ENCODE data around the gene TBC1D12. TPM values are rescaled to one million over a fixed set of nuclear protein-coding genes. Genes with fewer than 3 reads are reported as not detected.

TBC1D12 gene
- polyA plus RNA-seq, 3 donors = 16.9 to 22.4 (median 19.9) TPM

GRCh38 chr10:94432443-94432842 lies 30.1 kb downstream of the TBC1D12 start:
- no peak for DNase-seq (ENCODE audit: extremely low read depth in 1 of 11, low read depth in 9 of 11, low spot score in 4 of 11)

- no peak for DNase-seq (ENCODE audit: extremely low read depth in 1 of 11, low read depth in 9 of 11, low spot score in 4 of 11)
Observed at GRCh38 chr10:94439275-94439861, 37.0 kb downstream of the TBC1D12 start.

- DNase-seq (ENCODE audit: extremely low read depth in 1 of 11, low read depth in 9 of 11, low spot score in 4 of 11) = no peak
Observed at GRCh38 chr10:94440096-94440495, 37.8 kb downstream of the TBC1D12 start.

- DNase-seq (ENCODE audit: extremely low read depth in 1 of 11, low read depth in 9 of 11, low spot score in 4 of 11) = no peak
Observed at GRCh38 chr10:94443047-94443446, 40.7 kb downstream of the TBC1D12 start.

GRCh38 chr10:94443549-94443948 lies 41.2 kb downstream of the TBC1D12 start:
- no peak for DNase-seq (ENCODE audit: extremely low read depth in 1 of 11, low read depth in 9 of 11, low spot score in 4 of 11)

GRCh38 chr10:94450782-94451181 lies 48.4 kb downstream of the TBC1D12 start:
- DNase-seq (ENCODE audit: extremely low read depth in 1 of 11, low read depth in 9 of 11, low spot score in 4 of 11) = no peak

GRCh38 chr10:94451883-94452519 lies 49.7 kb downstream of the TBC1D12 start:
- no peak for DNase-seq (ENCODE audit: extremely low read depth in 1 of 11, low read depth in 9 of 11, low spot score in 4 of 11)

GRCh38 chr10:94456942-94457341 lies 54.6 kb downstream of the TBC1D12 start:
- no peak for DNase-seq (ENCODE audit: extremely low read depth in 1 of 11, low read depth in 9 of 11, low spot score in 4 of 11)

GRCh38 chr10:94459385-94459784 lies 57.0 kb downstream of the TBC1D12 start:
- no peak for DNase-seq (ENCODE audit: extremely low read depth in 1 of 11, low read depth in 9 of 11, low spot score in 4 of 11)

GRCh38 chr10:94461503-94461902 lies 59.2 kb downstream of the TBC1D12 start:
- no peak for DNase-seq (ENCODE audit: extremely low read depth in 1 of 11, low read depth in 9 of 11, low spot score in 4 of 11)

- DNase-seq (ENCODE audit: extremely low read depth in 1 of 11, low read depth in 9 of 11, low spot score in 4 of 11) = no peak
Observed at GRCh38 chr10:94462130-94462529, 59.8 kb downstream of the TBC1D12 start.

GRCh38 chr10:94465684-94466083 lies 63.3 kb downstream of the TBC1D12 start:
- no peak for DNase-seq (ENCODE audit: extremely low read depth in 1 of 11, low read depth in 9 of 11, low spot score in 4 of 11)

- DNase-seq (ENCODE audit: extremely low read depth in 1 of 11, low read depth in 9 of 11, low spot score in 4 of 11) = no peak
Observed at GRCh38 chr10:94481410-94481809, 79.1 kb downstream of the TBC1D12 start.

GRCh38 chr10:94483970-94484369 lies 81.6 kb downstream of the TBC1D12 start:
- no peak for DNase-seq (ENCODE audit: extremely low read depth in 1 of 11, low read depth in 9 of 11, low spot score in 4 of 11)

- DNase-seq (ENCODE audit: extremely low read depth in 1 of 11, low read depth in 9 of 11, low spot score in 4 of 11) = no peak
Observed at GRCh38 chr10:94485094-94485493, 82.8 kb downstream of the TBC1D12 start.

GRCh38 chr10:94487575-94487974 lies 85.2 kb downstream of the TBC1D12 start:
- DNase-seq (ENCODE audit: extremely low read depth in 1 of 11, low read depth in 9 of 11, low spot score in 4 of 11) = no peak

- DNase-seq (ENCODE audit: extremely low read depth in 1 of 11, low read depth in 9 of 11, low spot score in 4 of 11) = no peak
Observed at GRCh38 chr10:94489107-94489506, 86.8 kb downstream of the TBC1D12 start.

- DNase-seq (ENCODE audit: extremely low read depth in 1 of 11, low read depth in 9 of 11, low spot score in 4 of 11) = no peak
Observed at GRCh38 chr10:94489976-94490788, 87.8 kb downstream of the TBC1D12 start.

GRCh38 chr10:94490789-94491039 lies 88.4 kb downstream of the TBC1D12 start:
- DNase-seq (ENCODE audit: extremely low read depth in 1 of 11, low read depth in 9 of 11, low spot score in 4 of 11) = no peak

GRCh38 chr10:94493463-94493862 lies 91.1 kb downstream of the TBC1D12 start:
- no peak for DNase-seq (ENCODE audit: extremely low read depth in 1 of 11, low read depth in 9 of 11, low spot score in 4 of 11)

- DNase-seq (ENCODE audit: extremely low read depth in 1 of 11, low read depth in 9 of 11, low spot score in 4 of 11) = no peak
Observed at GRCh38 chr10:94496010-94496409, 93.7 kb downstream of the TBC1D12 start.
